ENCODE data around the gene AWAT2.

AWAT2 gene

GRCh38 chrX:70026851-70027200 lies 22.9 kb downstream of the AWAT2 start:
- TF ChIP-seq, protein P1, sequence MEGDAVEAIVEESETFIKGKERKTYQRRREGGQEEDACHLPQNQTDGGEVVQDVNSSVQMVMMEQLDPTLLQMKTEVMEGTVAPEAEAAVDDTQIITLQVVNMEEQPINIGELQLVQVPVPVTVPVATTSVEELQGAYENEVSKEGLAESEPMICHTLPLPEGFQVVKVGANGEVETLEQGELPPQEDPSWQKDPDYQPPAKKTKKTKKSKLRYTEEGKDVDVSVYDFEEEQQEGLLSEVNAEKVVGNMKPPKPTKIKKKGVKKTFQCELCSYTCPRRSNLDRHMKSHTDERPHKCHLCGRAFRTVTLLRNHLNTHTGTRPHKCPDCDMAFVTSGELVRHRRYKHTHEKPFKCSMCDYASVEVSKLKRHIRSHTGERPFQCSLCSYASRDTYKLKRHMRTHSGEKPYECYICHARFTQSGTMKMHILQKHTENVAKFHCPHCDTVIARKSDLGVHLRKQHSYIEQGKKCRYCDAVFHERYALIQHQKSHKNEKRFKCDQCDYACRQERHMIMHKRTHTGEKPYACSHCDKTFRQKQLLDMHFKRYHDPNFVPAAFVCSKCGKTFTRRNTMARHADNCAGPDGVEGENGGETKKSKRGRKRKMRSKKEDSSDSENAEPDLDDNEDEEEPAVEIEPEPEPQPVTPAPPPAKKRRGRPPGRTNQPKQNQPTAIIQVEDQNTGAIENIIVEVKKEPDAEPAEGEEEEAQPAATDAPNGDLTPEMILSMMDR (IDR thresholded peaks at IDR 0.05) = no peak

DNA sequence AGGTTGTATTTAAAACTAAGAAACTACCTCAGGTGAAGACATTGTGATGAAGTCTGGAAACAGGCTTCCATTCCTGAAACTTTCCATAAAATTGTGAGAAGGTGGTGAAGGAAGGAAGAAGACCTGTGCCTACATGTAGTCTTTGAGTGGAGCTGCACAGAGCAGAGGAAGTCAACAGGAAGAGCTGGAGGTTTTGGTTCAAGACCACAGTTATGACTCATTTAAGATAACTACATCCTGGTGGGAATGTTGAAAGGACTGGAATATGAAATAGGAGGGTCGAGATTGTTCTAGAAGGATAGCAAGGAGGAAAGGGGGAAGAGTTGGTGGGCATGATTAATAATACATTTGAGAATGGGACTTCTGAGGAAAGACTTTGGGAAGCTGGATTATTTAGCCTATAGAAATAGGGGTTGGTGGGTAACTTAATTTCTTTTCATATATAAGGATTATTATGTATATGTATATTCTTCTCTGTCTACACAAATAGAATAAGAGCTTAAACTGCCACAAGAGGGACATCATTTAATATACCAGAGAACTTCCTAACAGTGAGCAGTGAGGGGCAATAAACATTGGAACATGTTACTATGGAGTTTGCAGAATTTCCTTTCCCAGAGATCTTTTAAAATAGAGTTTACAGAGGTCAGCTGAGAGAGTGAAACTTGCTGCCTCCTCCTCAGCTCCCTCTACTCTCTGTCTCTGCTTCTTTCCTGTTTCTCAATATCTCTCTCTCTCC lies 23.5 kb downstream of the AWAT2 start:
- TF ChIP-seq, protein P1 (IDR thresholded peaks at IDR 0.05) = no peak

DNA sequence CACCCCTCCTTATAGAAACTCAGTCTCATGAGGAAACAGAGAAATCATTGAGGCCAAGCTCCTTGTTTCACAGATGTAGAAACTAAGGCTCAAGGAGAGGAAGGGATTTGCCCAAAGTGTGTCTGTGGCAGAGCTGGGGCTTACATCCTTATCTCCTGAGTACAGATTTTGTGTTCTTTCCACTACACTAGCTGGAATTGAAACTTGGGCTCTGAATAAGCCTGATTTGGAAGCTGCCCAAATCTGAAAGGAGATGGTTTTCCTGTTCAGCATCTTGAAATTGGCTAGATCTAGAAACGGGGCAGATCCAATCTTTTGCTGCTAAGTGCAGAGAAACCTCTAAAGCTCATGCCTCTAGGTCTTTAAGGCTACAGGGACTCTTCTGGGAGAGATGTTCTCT lies 24.3 kb downstream of the AWAT2 start:
- TF ChIP-seq, protein P1 (IDR thresholded peaks at IDR 0.05) = no peak

GRCh38 chrX:70022616-70023015 lies 27.1 kb downstream of the AWAT2 start:
- TF ChIP-seq, protein P1 (IDR thresholded peaks at IDR 0.05) = no peak

GRCh38 chrX:70016513-70016912 lies 33.2 kb downstream of the AWAT2 start:
- TF ChIP-seq, protein P1 (IDR thresholded peaks at IDR 0.05) = no peak

DNA sequence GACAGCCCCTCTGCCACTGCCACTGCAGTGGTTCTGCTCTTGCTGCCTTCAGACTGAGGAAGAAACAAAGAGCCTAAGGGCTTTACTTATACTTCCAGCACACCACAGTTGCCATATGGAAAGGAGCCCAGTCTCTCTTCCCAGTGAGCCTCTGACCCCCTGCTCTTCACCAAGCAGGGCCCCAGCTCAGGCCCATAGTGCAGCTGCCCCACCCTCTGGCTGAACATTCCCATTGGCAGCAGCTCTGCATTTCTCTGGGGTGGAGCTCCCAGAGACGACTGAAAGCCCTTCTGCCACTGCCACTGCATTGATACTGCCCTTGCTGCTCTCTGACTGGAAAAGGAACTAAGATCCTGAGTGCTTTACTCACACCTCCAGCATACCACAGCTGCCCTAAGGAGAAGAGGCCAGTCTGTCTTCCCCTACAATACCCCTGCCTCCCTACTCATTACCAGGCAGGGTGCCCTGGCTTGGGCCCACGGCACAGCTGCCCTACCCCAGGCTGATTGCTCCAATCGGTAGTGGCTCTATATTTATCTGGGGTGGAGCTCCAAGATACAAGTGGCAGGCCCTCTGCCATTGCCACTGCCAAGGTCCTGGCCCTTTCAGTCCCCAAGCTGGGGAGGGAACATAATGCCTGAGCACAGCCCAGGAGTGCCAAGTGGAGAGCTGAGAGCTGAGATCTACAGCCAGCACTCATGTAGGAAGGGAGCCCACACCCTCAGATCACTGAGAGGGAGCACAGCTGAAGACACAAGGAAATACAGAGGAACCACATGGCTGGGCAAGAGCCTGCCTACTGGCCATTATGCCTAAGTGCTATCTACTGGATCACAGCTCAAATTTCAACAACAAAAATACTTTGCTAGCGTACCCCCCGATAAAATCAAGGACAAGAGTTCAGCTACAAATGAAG lies 36.0 kb downstream of the AWAT2 start:
- TF ChIP-seq, protein P1 (IDR thresholded peaks at IDR 0.05) = no peak

- TF ChIP-seq, protein P1 (IDR thresholded peaks at IDR 0.05) = no peak
These were observed 37.0 kb downstream of the AWAT2 start for GRCh38 chrX:70012756-70013155.

Measured in LNCAP (cell line).